Ascending aorta (tissue), 2 donors: Measurements from ENCODE around the gene ACTA2. TPM values are rescaled to one million over a fixed set of nuclear protein-coding genes. Genes with fewer than 3 reads are reported as not detected.
A peak's percentile ranks its signal among the peaks of the same experiment; 100 is the strongest.

Experiments
- DNase-seq, 2 donors: peaks; one replicate each; pipeline ENCODE4 v3.0.0-alpha.2; 2019; ENCODE audit warnings: low spot score in 2 of 2
- H3K27ac ChIP-seq, 2 donors: fragments of 200-600 bp; sonication (generic); one replicate each; pipeline ENCODE4 v1.5.1; 2016 to 2017; ENCODE audit warnings: mild to moderate bottlenecking in 1 of 2
- H3K27me3 ChIP-seq: fragments of 200-600 bp; sonication (generic); one replicate; pipeline ENCODE4 v1.5.1; 2017
- H3K36me3 ChIP-seq, 2 donors: fragments of 200-600 bp; sonication (generic); one replicate each; pipeline ENCODE4 v1.5.1; 2016
- H3K4me1 ChIP-seq, 2 donors: fragments of 200-600 bp; sonication (generic); one replicate each; pipeline ENCODE4 v1.5.1; 2016 to 2017; ENCODE audit warnings: mild to moderate bottlenecking in 1 of 2
- H3K4me3 ChIP-seq, 2 donors: fragments of 200-600 bp; sonication (generic); one replicate each; pipeline ENCODE4 v1.5.1; 2016 to 2017; ENCODE audit warnings: mild to moderate bottlenecking in 1 of 2
- H3K9me3 ChIP-seq, 2 donors: fragments of 200-600 bp; sonication (generic); one replicate each; pipeline ENCODE4 v1.5.1; 2016
- CTCF ChIP-seq, 3 experiments: fragments of 200-600 bp in 2 of 3; fragments of 450-650 bp in 1 of 3; sonication (generic) in 2 of 3; IDR thresholded peaks; one replicate each; pipeline ENCODE4 v1.5.1; 2016 to 2019; ENCODE audit warnings: antibody characterized with exemption in 3 of 3, mild to moderate bottlenecking in 1 of 3, moderate library complexity in 1 of 3
- intact Hi-C: fragments of 100-400 bp; cut with DNase I; formaldehyde crosslinking; loops from one replicate; pipeline ENCODE4 v1.15.1; 2023
- total RNA-seq: library from RNA; depleted of rRNA; stranded (reverse); fragments of >200 nt; gene quantifications from one replicate; pipeline ENCODE4 v1.1.0, GENCODE V29; 2016

ACTA2 gene
- 5,316 TPM for total RNA-seq

DNA sequence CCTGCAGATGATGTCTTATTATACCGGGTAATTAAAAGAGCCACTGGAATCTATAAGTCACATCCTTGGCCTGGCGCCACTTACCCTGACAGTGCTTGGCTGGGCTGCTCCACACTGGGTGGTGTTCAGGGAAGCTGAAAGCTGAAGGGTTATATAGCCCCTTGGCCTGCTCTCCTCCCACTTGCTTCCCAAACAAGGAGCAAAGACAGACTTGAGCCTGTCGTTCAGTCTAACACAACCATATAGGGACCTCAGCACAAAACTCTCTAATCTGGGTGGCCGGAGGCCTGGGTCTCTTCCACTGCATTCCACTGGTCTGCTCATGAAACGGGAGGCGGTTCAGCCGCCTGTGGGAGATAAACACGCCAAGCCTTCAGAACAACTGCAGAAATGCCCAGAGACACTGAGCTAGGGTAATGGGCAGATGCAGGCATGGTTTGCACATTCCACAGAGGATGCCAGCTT lies at the start of gene ACTA2:
TSS of gene ACTA2 (minus strand) at position 127 of the 465 bp plus-strand sequence. CDS start 3,843 bp downstream, outside the sequence.
- peak; percentile 58 to 93 for DNase-seq
- peaks cover 0 to 19% of the 10 kb centered on the region in 2 donors for H3K4me1 ChIP-seq
- intact Hi-C loops: loop anchor here (1.0 kb wide), 1 partner anchor 14 kb away; no protein-coding TSS in a partner anchor

GRCh38 chr10:89001729-89002072 lies 49.1 kb upstream of the ACTA2 start:
- Histone ChIP-seq H3K27ac (peak overlapping the region; percentile 9 to 16), H3K9me3 (no peaks in the 10 kb centered on the region), H3K36me3 (peaks cover 16% of the 10 kb centered on the region in 2 donors), H3K4me3 (no peak overlapping the region), H3K4me1 (peaks cover 0 to 14% of the 10 kb centered on the region in 2 donors), H3K27me3 (no peaks in the 10 kb centered on the region)
- intact Hi-C loops: no loop called here
- DNase-seq: no peak
- TF ChIP-seq CTCF (IDR thresholded peaks at IDR 0.05): no peak

More for the DNA sequence above, at the start of gene ACTA2:
- H3K4me3 ChIP-seq: peak within 1 kb of the TSS; percentile 51 to 84
- H3K27ac ChIP-seq: peak within 1 kb of the TSS; percentile 75 to 89
- peaks cover 17 to 37% of the 10 kb centered on the region in 2 donors for H3K36me3 ChIP-seq
- TF ChIP-seq CTCF (IDR thresholded peaks at IDR 0.05): no peak
- no peaks in the 10 kb centered on the region for H3K9me3 ChIP-seq
- H3K27me3 ChIP-seq: no peaks in the 10 kb centered on the region

DNA sequence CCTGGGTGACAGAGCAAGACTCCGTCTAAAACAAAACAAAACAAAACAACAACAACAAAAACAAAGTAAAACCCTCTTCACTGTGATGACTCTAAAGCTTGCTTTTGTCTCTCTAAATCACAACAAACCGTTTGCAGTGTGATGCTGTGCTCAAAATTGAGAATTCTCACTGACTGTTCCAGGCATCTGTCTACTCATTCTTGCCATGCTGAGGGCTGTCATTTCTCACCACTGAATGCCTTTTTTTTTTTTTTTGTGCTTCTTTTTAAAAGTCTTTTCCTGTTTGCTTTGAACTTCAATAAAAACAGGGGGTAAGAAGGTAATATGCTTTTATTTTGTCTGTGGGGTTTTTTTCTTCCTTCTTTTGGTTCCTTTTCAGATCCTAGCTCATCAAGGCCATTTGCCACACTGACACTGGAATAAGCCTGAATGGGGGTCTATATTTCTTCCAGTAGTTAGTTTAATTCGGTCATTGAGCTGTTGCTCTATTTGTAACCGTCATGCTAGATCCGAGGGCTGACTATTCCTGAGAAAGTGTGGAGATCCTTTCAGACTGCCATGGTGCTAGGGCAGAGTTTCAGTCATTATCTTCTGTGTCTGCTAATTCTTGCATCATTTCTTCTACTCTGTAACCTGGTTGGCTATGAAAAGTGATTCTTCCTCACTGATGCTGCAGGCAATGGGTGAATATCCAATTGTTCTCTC lies 48.6 kb upstream of the ACTA2 start:
- Histone ChIP-seq H3K36me3 (peaks cover 16% of the 10 kb centered on the region in 2 donors), H3K27me3 (no peaks in the 10 kb centered on the region), H3K4me1 (peaks cover 0 to 15% of the 10 kb centered on the region in 2 donors), H3K27ac (peak overlapping the region; percentile 9 to 16), H3K4me3 (no peak overlapping the region), H3K9me3 (no peaks in the 10 kb centered on the region)
- intact Hi-C loops: no loop called here
- no peak for DNase-seq
- no peak for TF ChIP-seq CTCF (IDR thresholded peaks at IDR 0.05)

DNA sequence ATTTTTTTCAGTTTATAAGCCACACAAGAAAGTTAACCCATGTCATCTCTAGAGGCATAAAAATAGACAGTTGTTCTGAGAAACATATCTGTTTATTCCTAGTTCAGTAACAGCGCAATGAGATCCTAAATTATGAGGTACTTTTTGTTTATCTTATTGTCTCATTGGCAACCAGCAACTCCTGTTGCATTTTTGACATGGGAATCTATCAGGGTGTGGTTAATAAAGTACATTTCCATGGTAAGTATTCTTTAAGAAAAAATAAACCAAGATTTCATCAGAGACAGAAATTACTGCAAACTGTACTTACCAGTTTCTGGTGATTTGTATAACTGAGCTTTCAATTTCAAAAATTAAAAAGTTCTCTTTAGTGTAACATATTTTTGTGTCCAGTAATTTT lies 47.1 kb upstream of the ACTA2 start:
- Histone ChIP-seq H3K4me3 (peak overlapping the region in 1 of 2 donors; percentile 26), H3K36me3 (peaks cover 13% of the 10 kb centered on the region in 2 donors), H3K27ac (no peak overlapping the region), H3K9me3 (no peaks in the 10 kb centered on the region), H3K4me1 (peaks cover 0 to 22% of the 10 kb centered on the region in 2 donors), H3K27me3 (no peaks in the 10 kb centered on the region)
- intact Hi-C loops: no loop called here
- DNase-seq: no peak
- no peak for TF ChIP-seq CTCF (IDR thresholded peaks at IDR 0.05)

DNA sequence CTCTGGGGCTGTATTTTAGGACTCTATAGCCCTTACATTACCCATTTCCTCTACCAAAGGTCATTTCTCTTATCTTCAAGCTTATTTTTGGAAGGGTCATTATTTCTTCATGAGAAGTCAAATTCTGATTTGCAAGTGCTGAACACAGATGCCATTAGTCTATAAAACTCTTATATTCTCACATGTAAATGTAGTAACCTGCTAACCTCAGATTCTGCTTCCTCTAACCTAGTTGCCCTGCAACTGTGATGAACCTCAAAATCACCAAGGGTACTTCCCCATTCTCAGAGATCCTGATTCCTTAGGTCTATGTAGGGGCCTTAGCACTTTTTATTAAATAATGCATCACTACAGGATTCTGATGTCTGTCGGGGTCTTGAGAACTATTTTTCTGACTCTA lies 44.4 kb upstream of the ACTA2 start:
- no peak overlapping the region for H3K27ac ChIP-seq
- peaks cover 0 to 35% of the 10 kb centered on the region in 2 donors for H3K4me1 ChIP-seq

More for the DNA sequence above, 44.4 kb upstream of the ACTA2 start:
- intact Hi-C loops: no loop called here
- TF ChIP-seq CTCF (IDR thresholded peaks at IDR 0.05): no peak
- Histone ChIP-seq H3K36me3 (no peaks in the 10 kb centered on the region), H3K4me3 (no peak overlapping the region), H3K9me3 (no peaks in the 10 kb centered on the region), H3K27me3 (no peaks in the 10 kb centered on the region)
- DNase-seq: no peak
